BE2C (cell line): Measurements from ENCODE around the gene TMEM182.

Experiments
- DNase-seq: peaks from one replicate; pipeline ENCODE4 v3.0.0-alpha.2; 2020
- H3K27me3 ChIP-seq: fragments of 250-450 bp; sonication (Bioruptor Pico); 2 replicates; pipeline ENCODE4 v1.5.1; 2020; ENCODE audit warnings: mild to moderate bottlenecking
- H3K36me3 ChIP-seq: fragments of 250-450 bp; sonication (Bioruptor Pico); 2 replicates; pipeline ENCODE4 v1.5.1; 2020; ENCODE audit warnings: mild to moderate bottlenecking
- H3K4me1 ChIP-seq: fragments of 250-450 bp; sonication (Bioruptor Pico); 2 replicates; pipeline ENCODE4 v1.5.1; 2020
- H3K4me3 ChIP-seq: 2 replicates; pipeline ENCODE4 v1.5.1; 2011; ENCODE audit warnings: low read depth, low read length
- H3K9me3 ChIP-seq: fragments of 250-450 bp; sonication (Bioruptor Pico); 2 replicates; pipeline ENCODE4 v1.5.1; 2020
- CTCF ChIP-seq: IDR thresholded peaks from 2 replicates; pipeline ENCODE4 v1.5.1; 2012; ENCODE audit warnings: mild to moderate bottlenecking, low read depth, low read length

The TMEM182 gene

GRCh38 chr2:102848366-102848839, 86.6 kb downstream of the TMEM182 start:
- no peaks in the 10 kb centered on the region for H3K36me3 ChIP-seq
- no peak; the same call in 1 of the 2 replicates for TF ChIP-seq CTCF
- peak overlapping the region; percentile 23 for H3K4me3 ChIP-seq
- DNase-seq = peak; percentile 88
- no peaks in the 10 kb centered on the region for H3K27me3 ChIP-seq
- no peaks in the 10 kb centered on the region for H3K9me3 ChIP-seq
- H3K4me1 ChIP-seq = no peaks in the 10 kb centered on the region

GRCh38 chr2:102850888-102851287, 89.1 kb downstream of the TMEM182 start:
- no peaks in the 10 kb centered on the region for H3K9me3 ChIP-seq
- no peak for TF ChIP-seq CTCF
- no peaks in the 10 kb centered on the region for H3K36me3 ChIP-seq
- no peak overlapping the region for H3K4me3 ChIP-seq
- no peaks in the 10 kb centered on the region for H3K27me3 ChIP-seq
- no peaks in the 10 kb centered on the region for H3K4me1 ChIP-seq
- DNase-seq = no peak

GRCh38 chr2:102852867-102853266, 91.0 kb downstream of the TMEM182 start:
- no peak for TF ChIP-seq CTCF
- Histone ChIP-seq H3K36me3 (no peaks in the 10 kb centered on the region), H3K4me3 (no peak overlapping the region), H3K4me1 (no peaks in the 10 kb centered on the region), H3K27me3 (no peaks in the 10 kb centered on the region), H3K9me3 (no peaks in the 10 kb centered on the region)
- no peak for DNase-seq
